ENCODE data around the gene RAE1. TPM values are rescaled to one million over a fixed set of nuclear protein-coding genes. Genes with fewer than 3 reads are reported as not detected.
A peak's percentile ranks its signal among the peaks of the same experiment; 100 is the strongest.

RAE1 gene, protein sequence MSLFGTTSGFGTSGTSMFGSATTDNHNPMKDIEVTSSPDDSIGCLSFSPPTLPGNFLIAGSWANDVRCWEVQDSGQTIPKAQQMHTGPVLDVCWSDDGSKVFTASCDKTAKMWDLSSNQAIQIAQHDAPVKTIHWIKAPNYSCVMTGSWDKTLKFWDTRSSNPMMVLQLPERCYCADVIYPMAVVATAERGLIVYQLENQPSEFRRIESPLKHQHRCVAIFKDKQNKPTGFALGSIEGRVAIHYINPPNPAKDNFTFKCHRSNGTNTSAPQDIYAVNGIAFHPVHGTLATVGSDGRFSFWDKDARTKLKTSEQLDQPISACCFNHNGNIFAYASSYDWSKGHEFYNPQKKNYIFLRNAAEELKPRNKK
- polyA plus RNA-seq (ENCODE audit: insufficient read length in 4 of 4), result 10 to 100 TPM; 37.1 to 60.3 (median 57.9) TPM

- peak; percentile 79 to 90 (median 83) for DNase-seq (ENCODE audit: low read depth in 4 of 4, low spot score in 3 of 4)
Measured at GRCh38 chr20:57351042-57351783, at the start of gene RAE1. Gene RAE1, plus strand, starts transcription at chr20:57351255. Its CDS starts 2,784 bp downstream, at chr20:57354039.

DNA sequence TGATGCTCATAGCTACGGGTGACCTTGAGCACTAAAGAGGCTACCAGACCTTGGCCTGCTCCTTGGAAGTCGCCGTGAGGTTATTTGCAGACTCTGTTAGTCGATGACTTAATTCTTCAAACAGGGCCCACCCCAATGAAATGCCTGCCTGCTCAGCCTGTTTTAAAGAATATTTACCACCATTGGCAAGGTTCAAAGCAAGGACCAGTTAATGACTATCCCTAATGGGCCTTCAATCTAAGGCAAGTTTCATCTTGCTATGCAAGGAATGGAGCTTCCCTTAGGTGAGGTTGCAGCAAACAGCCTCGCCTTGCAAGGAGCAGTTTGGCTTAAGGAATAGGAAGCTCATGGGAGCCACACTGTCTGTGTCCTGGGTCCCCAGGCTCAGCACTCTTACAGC is 44.3 kb upstream of the RAE1 start:
- no peak for DNase-seq (ENCODE audit: low read depth in 4 of 4, low spot score in 3 of 4)

DNA sequence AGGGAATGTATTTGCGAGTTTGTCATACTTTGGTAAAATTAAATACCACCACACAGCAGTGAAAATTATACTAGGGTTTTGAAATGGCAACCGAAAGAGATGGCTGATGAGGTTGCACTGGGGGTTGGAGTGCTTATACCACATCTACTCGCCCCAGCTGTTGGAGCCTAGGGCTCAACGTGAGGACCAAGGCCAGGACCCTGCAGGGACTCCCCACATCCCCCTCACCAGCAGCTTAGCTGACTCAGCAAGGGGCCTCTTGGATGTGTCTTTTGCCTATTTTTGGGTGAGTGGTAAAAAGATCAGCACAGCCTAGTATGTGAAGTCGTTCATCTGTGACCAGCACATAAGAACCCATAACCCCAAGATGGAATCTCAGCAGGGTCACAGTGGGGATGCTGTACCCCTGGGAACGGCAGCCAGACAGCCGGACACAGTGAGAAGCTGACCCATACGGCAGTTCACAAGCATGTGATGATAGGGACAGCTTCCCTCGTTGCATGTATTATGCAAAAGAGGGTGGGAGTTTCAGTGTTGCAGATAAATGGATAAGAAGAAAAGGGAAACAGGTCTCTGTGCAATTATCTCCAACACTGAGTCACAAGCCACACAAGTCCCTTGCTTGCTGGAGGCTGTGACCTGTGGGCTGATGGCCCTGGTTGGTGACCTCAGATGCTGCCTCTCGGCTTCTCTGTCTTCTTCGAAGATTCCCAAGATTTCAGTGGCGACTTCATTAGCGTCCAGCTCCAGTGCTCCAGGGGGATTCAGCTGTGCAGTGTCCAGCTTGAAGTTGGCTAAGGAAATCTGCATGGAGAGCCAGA is 42.4 kb upstream of the RAE1 start:
- no peak for DNase-seq (ENCODE audit: low read depth in 4 of 4, low spot score in 3 of 4)

DNA sequence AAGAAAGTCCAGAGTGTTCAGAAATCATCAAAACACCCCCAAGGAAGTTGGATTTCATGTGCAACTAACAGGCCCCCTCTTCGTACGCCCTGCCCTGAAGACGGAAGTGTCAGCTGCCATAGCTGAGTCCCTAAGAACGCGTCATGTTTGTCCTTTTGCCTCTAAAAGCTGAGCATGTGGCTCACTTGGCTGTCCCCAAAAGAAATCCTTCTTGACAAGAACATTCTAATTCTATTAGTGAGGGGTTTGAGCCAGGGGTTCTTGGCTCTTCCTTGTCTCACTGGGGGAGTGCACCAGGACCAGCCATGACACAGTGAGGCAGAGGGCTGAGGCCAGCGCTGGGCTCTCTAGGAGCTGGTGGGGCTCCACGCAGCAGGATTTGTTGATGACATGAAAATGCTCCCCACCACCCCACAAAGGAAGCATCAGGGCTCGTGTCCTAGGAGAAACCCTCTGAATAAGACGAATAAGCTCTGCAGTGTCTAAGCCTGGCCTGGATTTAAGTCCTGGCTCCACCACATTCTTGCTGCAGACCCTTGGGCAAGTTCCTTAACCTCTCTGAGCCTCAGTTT is 41.4 kb upstream of the RAE1 start:
- DNase-seq (ENCODE audit: low read depth in 4 of 4, low spot score in 3 of 4), result no peak

DNA sequence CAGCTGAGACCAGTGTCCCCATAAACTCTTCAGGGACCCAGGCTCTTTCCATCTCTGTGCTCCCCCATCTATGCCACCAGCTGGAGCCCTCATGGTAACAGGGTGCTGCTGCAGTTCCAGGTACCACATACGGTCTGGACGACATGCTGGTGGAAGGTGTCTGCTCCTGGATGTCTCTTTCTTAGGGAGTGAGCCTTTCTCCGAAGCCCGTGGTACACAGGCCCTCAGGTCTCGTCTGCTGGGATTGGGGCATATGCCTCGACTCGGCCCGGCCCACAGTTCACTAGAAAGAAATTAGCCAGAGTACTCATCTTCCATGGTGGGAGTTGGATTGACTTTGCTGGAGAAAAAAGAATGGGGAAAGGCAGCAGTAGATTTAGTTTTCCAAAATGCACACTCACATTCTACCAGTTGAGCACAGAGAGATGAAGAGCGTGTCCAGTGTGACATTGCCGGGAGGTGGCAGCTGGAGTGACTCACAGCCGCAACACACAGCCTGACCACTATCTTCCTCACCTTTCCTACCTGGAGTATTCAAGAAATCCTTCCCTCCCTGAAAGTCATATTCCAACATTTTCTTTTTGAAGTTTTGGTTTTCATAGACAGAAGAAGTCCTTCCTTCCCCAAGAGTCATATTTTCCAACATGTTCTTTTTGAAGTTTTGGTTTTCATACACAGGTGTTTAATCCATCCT is 40.1 kb upstream of the RAE1 start:
- DNase-seq (ENCODE audit: low read depth in 4 of 4, low spot score in 3 of 4), result no peak

GRCh38 chr20:57312138-57312537 is 38.9 kb upstream of the RAE1 start:
- no peak for DNase-seq (ENCODE audit: low read depth in 4 of 4, low spot score in 3 of 4)

GRCh38 chr20:57313230-57313629 is 37.8 kb upstream of the RAE1 start:
- DNase-seq (ENCODE audit: low read depth in 4 of 4, low spot score in 3 of 4), result no peak

GRCh38 chr20:57313951-57314350 is 37.1 kb upstream of the RAE1 start:
- DNase-seq (ENCODE audit: low read depth in 4 of 4, low spot score in 3 of 4), result no peak

- no peak for DNase-seq (ENCODE audit: low read depth in 4 of 4, low spot score in 3 of 4)
Measured at GRCh38 chr20:57315083-57315975, 35.7 kb upstream of the RAE1 start.

DNA sequence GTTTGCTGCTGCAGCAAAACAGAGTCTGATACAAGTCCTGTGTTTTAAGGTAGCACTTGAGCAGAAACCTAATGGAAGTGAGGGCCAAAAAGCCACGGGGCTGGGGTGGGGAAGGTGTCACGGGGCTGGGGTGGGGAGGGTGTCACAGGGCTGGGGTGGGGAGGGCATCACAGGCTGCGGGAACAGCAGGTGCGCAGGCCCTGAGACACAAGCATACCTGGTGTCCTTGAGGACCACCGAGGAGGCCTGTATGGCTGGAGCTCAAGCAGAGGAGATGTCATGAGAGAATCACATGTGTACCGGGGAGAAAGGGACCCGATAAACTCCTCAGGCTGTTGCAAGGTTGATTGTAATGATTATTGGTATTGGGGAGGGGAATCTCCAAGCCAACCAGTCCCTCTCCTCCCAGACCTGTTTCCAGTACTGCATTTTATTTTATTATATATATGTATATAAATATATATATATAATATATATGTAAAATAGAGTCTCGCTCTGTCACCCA is 35.0 kb upstream of the RAE1 start:
- no peak for DNase-seq (ENCODE audit: low read depth in 4 of 4, low spot score in 3 of 4)

- DNase-seq (ENCODE audit: low read depth in 4 of 4, low spot score in 3 of 4), result no peak
Measured at GRCh38 chr20:57316795-57317201, 34.3 kb upstream of the RAE1 start.

- no peak for DNase-seq (ENCODE audit: low read depth in 4 of 4, low spot score in 3 of 4)
Measured at GRCh38 chr20:57317316-57317788, 33.7 kb upstream of the RAE1 start.

- DNase-seq (ENCODE audit: low read depth in 4 of 4, low spot score in 3 of 4), result no peak
Measured at GRCh38 chr20:57317789-57318371, 33.2 kb upstream of the RAE1 start.

GRCh38 chr20:57319584-57319983 is 31.5 kb upstream of the RAE1 start:
- DNase-seq (ENCODE audit: low read depth in 4 of 4, low spot score in 3 of 4), result no peak

DNA sequence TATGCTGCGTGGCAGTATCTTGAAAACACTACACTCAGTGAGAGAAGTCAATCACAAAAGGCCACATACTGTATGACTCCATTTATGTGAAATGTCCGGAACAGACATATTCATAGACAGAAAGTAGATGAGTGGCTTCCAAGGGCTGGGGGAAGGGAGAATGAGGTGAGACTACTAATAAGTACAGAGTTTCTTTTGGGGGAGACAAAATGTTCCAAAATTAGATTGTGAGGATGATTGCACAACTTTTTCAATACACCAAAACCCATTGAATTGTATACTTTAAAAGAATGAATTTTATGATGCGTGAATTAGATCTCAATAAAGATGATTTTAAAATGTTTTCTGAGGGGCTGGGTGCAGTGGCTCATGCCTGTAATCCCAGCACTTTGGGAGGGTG is 30.7 kb upstream of the RAE1 start:
- DNase-seq (ENCODE audit: low read depth in 4 of 4, low spot score in 3 of 4), result no peak

- no peak for DNase-seq (ENCODE audit: low read depth in 4 of 4, low spot score in 3 of 4)
Measured at GRCh38 chr20:57321142-57321541, 29.9 kb upstream of the RAE1 start.

DNA sequence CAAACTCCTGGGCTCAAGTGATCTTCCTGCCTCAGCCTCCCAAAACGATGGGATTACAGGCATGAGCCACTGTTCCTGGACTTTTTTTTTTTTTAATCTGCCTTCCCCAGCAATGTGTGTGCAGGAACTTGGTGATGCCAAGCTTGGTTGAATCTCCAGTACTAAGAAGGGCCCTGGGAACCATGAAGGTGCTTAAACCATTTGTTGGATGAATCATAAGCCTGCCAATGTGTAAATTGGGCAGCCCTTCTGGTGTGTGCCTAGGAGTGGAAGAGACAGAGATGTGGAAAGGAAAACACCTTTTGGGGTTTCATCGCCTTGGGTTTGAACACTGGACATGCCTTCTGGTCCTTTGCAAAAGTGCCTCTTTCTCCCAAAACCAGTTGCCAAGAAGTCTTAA is 28.6 kb upstream of the RAE1 start:
- no peak for DNase-seq (ENCODE audit: low read depth in 4 of 4, low spot score in 3 of 4)

DNA sequence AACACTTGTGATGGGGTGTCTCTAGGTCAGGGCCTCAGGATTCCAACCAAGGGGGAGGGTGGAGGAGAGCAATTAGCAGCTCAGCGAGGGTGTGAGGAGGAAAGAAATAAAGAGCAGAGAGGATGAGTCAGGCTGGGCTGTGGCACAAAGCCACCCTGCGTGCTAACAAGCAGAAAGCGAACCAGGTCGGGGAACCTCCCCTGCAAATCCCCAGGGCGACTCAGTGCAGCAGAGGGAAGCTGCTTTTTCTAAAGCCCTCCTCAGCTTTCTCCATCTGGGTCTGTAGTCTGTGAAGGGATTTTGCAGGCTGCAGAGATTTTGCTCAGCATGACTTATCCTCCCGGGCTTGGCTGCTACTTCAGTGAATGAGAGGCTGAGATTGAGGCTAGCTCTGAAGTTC is 28.0 kb upstream of the RAE1 start:
- DNase-seq (ENCODE audit: low read depth in 4 of 4, low spot score in 3 of 4), result no peak

Measured in left renal pelvis (tissue), 4 donors.